Trophoblast cell (in vitro differentiated cells and primary cell): ENCODE data around the gene HRNR.

ENCODE experiments used
- DNase-seq, 2 donors: peaks; one replicate each; pipeline ENCODE4 v3.0.0-alpha.2; 2016
- H2AFZ ChIP-seq: 2 replicates; pipeline ENCODE4 v1.6.1; 2013; ENCODE audit warnings: low read length, moderate library complexity, mild to moderate bottlenecking; ENCODE audit not compliant: insufficient read depth, poor library complexity
- H2AK5ac ChIP-seq: 2 replicates; pipeline ENCODE4 v1.6.1; 2013; ENCODE audit warnings: mild to moderate bottlenecking, low read length
- H2BK120ac ChIP-seq: 2 replicates; pipeline ENCODE4 v1.6.1; 2013; ENCODE audit warnings: low read length, mild to moderate bottlenecking, moderate library complexity; ENCODE audit not compliant: insufficient read depth, poor library complexity
- H2BK12ac ChIP-seq: 2 replicates; pipeline ENCODE4 v1.6.1; 2013; ENCODE audit warnings: mild to moderate bottlenecking, low read length, moderate library complexity
- H2BK5ac ChIP-seq: 2 replicates; pipeline ENCODE4 v1.6.1; 2013; ENCODE audit warnings: low read length, low read depth, moderate library complexity, mild to moderate bottlenecking; ENCODE audit not compliant: poor library complexity
- H3K14ac ChIP-seq: 2 replicates; pipeline ENCODE4 v1.6.1; 2013; ENCODE audit warnings: mild to moderate bottlenecking, low read length
- H3K18ac ChIP-seq: 2 replicates; pipeline ENCODE4 v1.6.1; 2013; ENCODE audit warnings: mild to moderate bottlenecking, low read length
- H3K23ac ChIP-seq: 2 replicates; pipeline ENCODE4 v1.6.1; 2013; ENCODE audit warnings: low read length
- H3K27ac ChIP-seq: 2 replicates; pipeline ENCODE4 v1.5.1; 2013; ENCODE audit warnings: low read depth, mild to moderate bottlenecking, inconsistent platforms, low read length, moderate library complexity
- H3K27me3 ChIP-seq: 2 replicates; pipeline ENCODE4 v1.6.1; 2013; ENCODE audit warnings: inconsistent platforms, mild to moderate bottlenecking, low read length, moderate library complexity; ENCODE audit not compliant: insufficient read depth
- H3K36me3 ChIP-seq, 2 experiments: 1 replicate in 1 of 2; 2 replicates in 1 of 2; pipeline ENCODE4 v1.6.1; 2013; ENCODE audit warnings: low read length in 2 of 2, mild to moderate bottlenecking in 2 of 2, moderate library complexity in 1 of 2; ENCODE audit not compliant: insufficient read depth in 2 of 2, control insufficient read depth in 1 of 2
- H3K4ac ChIP-seq: 2 replicates; pipeline ENCODE4 v1.6.1; 2013; ENCODE audit warnings: low read depth, mild to moderate bottlenecking, low read length, moderate library complexity
- H3K4me1 ChIP-seq, 2 experiments: 1 replicate in 1 of 2; 2 replicates in 1 of 2; pipeline ENCODE4 v1.6.1; 2013; ENCODE audit warnings: low read length in 2 of 2, mild to moderate bottlenecking in 2 of 2, moderate library complexity in 1 of 2; ENCODE audit not compliant: insufficient read depth in 2 of 2, control insufficient read depth in 1 of 2
- H3K4me2 ChIP-seq: 2 replicates; pipeline ENCODE4 v1.6.1; 2013; ENCODE audit warnings: inconsistent platforms, mild to moderate bottlenecking, low read length, moderate library complexity
- H3K4me3 ChIP-seq: 2 replicates; pipeline ENCODE4 v1.5.1; 2013; ENCODE audit warnings: mild to moderate bottlenecking, low read depth, low read length, inconsistent platforms
- H3K79me1 ChIP-seq: one replicate; pipeline ENCODE4 v1.6.1; 2013; ENCODE audit warnings: low read length
- H3K79me2 ChIP-seq: 2 replicates; pipeline ENCODE4 v1.6.1; 2013; ENCODE audit warnings: low read length, mild to moderate bottlenecking; ENCODE audit not compliant: control insufficient read depth, insufficient read depth, poor library complexity
- H3K9ac ChIP-seq: 2 replicates; pipeline ENCODE4 v1.6.1; 2013; ENCODE audit warnings: mild to moderate bottlenecking, low read length
- H3K9me3 ChIP-seq: 2 replicates; pipeline ENCODE4 v1.6.1; 2013; ENCODE audit warnings: low read depth, mild to moderate bottlenecking, control low read depth, inconsistent platforms, low read length; ENCODE audit not compliant: insufficient read depth
- H4K12ac ChIP-seq: 2 replicates; pipeline ENCODE4 v1.6.1; 2013; ENCODE audit warnings: low read depth, mild to moderate bottlenecking, low read length, moderate library complexity
- H4K8ac ChIP-seq: 2 replicates; pipeline ENCODE4 v1.6.1; 2013; ENCODE audit warnings: low read depth, mild to moderate bottlenecking, low read length, moderate library complexity
- H4K91ac ChIP-seq: one replicate; pipeline ENCODE4 v1.6.1; 2013; ENCODE audit warnings: low read depth, mild to moderate bottlenecking, low read length, moderate library complexity
- WGBS: extraction: QIAGEN DNeasy Blood & Tissue Kit; methylation state at CpG from one replicate; pipeline ENCODE4 v1.1.7; 2013; ENCODE audit warnings: missing lambda C conversion rate; ENCODE audit not compliant: insufficient read length, insufficient coverage; ENCODE audit errors: extremely low coverage; 5-methylcytosine and 5-hydroxymethylcytosine counted together

HRNR gene

DNA sequence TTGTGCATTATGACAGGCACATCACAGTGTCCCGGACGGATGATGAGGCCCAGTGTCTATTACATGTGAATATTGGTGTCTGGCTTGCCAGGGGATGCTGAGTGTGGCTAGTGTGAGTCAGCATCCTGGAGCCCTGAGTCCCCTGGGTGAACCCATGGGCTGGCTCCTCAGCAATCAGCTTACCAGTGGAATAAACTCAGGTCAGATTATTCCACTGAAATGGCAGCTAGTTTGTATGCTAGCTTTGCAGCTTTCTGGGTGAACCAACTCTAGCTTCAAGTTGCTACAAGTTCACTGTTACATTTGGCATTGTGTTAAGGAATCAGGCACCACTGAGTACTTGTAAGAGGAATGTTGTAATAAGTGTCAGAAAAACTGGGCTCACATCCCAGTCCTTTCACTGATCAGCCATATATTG, 41.0 kb downstream of the HRNR start:
- Histone ChIP-seq H2BK12ac (no peak overlapping the region), H3K27ac (no peak overlapping the region), H4K12ac (no peak overlapping the region), H4K91ac (no peak overlapping the region), H3K27me3 (peaks cover 2% of the 10 kb centered on the region), H2AFZ (no peak overlapping the region), H3K14ac (no peak overlapping the region), H3K18ac (no peak overlapping the region), H3K4ac (no peak overlapping the region), H3K4me3 (no peak overlapping the region), H2AK5ac (no peak overlapping the region), H4K8ac (no peak overlapping the region), H3K4me2 (no peak overlapping the region), H3K79me1 (no peaks in the 10 kb centered on the region), H3K9ac (no peak overlapping the region), H3K36me3 (no peaks in the 10 kb centered on the region), H3K4me1 (no peaks in the 10 kb centered on the region), H3K79me2 (no peaks in the 10 kb centered on the region), H3K9me3 (peaks cover 9% of the 10 kb centered on the region), H3K23ac (no peak overlapping the region), H2BK120ac (no peak overlapping the region), H2BK5ac (no peak overlapping the region)
- no CpG with 5 or more reads among the region's 2 CpGs for WGBS
- no peak for DNase-seq

DNA sequence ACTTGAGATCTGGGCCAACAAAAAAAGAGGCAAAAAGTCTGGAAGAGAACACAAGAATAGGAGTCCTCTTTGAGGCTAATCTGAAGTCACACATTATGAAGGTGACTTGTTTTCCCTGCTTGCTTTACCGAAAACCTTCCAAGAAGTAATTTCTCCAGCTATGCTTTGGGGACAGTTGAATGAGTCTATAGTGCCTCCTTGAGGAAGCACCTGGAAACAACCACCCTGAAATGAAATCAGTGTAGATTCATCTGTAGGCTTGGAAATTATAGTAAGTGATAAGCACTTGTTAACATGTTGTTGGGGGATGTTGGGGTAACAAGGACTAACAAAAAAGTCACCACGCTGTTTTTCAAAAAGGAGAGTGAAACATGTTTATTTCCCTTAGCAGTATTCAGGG, 41.6 kb downstream of the HRNR start:
- Histone ChIP-seq H3K9ac (no peak overlapping the region), H2AK5ac (no peak overlapping the region), H3K4me3 (no peak overlapping the region), H3K18ac (no peak overlapping the region), H2AFZ (no peak overlapping the region), H3K14ac (no peak overlapping the region), H4K91ac (no peak overlapping the region), H3K9me3 (peaks cover 9% of the 10 kb centered on the region), H3K79me2 (no peaks in the 10 kb centered on the region), H3K36me3 (no peaks in the 10 kb centered on the region), H2BK12ac (no peak overlapping the region), H3K27me3 (peaks cover 2% of the 10 kb centered on the region), H3K4me1 (no peaks in the 10 kb centered on the region), H4K8ac (no peak overlapping the region), H3K79me1 (no peaks in the 10 kb centered on the region), H3K4me2 (no peak overlapping the region), H3K23ac (no peak overlapping the region), H2BK5ac (no peak overlapping the region), H3K4ac (no peak overlapping the region), H3K27ac (no peak overlapping the region), H2BK120ac (no peak overlapping the region), H4K12ac (no peak overlapping the region)
- no CpG with 5 or more reads among the region's 2 CpGs for WGBS
- peak in 1 of 2 donors; percentile 69 for DNase-seq

DNA sequence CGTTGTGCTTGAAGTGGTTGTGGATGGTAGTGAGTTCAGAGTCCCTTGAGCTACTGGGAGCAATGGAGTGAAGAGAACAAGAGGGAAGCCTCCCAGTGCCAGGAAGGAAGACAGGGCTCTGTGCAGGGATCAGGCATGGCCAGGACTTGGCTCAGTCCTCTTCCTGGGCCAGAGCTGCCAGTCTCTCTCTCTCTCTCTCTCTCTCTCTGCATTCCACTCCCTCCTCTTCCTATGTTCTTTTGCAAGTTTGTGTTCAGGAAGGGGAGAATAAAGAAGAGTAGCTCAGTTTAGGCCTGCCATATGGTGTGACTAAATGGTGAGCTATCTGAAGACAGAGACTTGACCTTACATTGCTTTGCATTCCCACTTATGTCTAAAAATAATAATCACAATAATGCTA, 44.4 kb downstream of the HRNR start:
- Histone ChIP-seq H3K4me2 (no peak overlapping the region), H2BK5ac (no peak overlapping the region), H2BK120ac (no peak overlapping the region), H3K14ac (no peak overlapping the region), H3K4ac (no peak overlapping the region), H3K23ac (no peak overlapping the region), H2BK12ac (no peak overlapping the region), H3K18ac (no peak overlapping the region), H3K9me3 (peaks cover 9% of the 10 kb centered on the region), H3K27ac (no peak overlapping the region), H3K79me2 (no peaks in the 10 kb centered on the region), H2AFZ (no peak overlapping the region), H2AK5ac (no peak overlapping the region), H4K8ac (no peak overlapping the region), H3K27me3 (peaks cover 2% of the 10 kb centered on the region), H3K9ac (peak overlapping the region; percentile 59), H4K91ac (no peak overlapping the region), H3K36me3 (no peaks in the 10 kb centered on the region), H4K12ac (no peak overlapping the region), H3K4me3 (no peak overlapping the region), H3K79me1 (no peaks in the 10 kb centered on the region), H3K4me1 (no peaks in the 10 kb centered on the region)
- WGBS = no CpG with 5 or more reads among the region's 1 CpG
- no peak for DNase-seq

DNA sequence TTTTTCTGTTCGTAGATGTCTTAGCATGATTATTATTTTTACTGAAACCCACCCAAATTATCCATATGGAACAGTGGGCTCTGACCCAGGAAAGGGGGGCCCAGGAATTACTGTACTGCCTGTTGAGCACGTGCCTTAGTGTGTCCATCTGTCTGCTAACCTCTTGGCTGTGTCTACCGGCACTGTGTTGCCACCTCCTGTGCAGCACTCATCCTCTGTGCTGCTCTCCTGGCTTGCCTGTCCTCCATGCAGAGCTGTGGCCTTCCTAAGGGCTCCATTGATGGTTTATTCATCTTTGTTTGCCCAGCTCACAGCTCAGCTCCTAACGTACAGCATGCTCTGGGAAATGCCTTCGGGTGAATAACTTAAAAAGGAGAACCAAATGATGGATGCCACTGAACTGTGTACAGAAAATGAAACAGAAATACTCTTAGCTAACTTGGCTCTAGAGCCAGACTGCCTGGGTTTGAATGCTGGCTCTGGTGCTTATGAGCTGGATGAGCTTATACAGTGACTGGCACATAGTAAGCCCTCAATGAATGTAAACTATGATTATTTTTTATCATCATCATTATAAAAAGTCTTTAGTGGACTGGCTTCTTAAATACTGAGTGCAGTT, 53.6 kb downstream of the HRNR start:
- Histone ChIP-seq H2AFZ (no peak overlapping the region), H3K9ac (no peak overlapping the region), H3K27ac (no peak overlapping the region), H3K36me3 (no peaks in the 10 kb centered on the region), H2AK5ac (no peak overlapping the region), H3K79me2 (no peaks in the 10 kb centered on the region), H4K91ac (no peak overlapping the region), H2BK12ac (no peak overlapping the region), H2BK5ac (no peak overlapping the region), H3K79me1 (no peaks in the 10 kb centered on the region), H4K8ac (no peak overlapping the region), H4K12ac (no peak overlapping the region), H3K23ac (no peak overlapping the region), H3K27me3 (no peaks in the 10 kb centered on the region), H3K9me3 (peaks cover 9% of the 10 kb centered on the region), H2BK120ac (no peak overlapping the region), H3K14ac (no peak overlapping the region), H3K18ac (no peak overlapping the region), H3K4ac (no peak overlapping the region), H3K4me1 (no peaks in the 10 kb centered on the region), H3K4me2 (no peak overlapping the region), H3K4me3 (no peak overlapping the region)
- DNase-seq = no peak
- WGBS = no CpG with 5 or more reads among the region's 5 CpGs
